NCI-H2196 (cell line): ENCODE measurements around the gene TUBB1.
"Not testable (repeated sequence)": the region's sequence is repeated elsewhere in the genome, so short reads cannot be mapped to it uniquely, and the experiment has no call there.

Experiments
- DNase-seq: peaks from one replicate; lab custom pipeline; 2025; ENCODE audit not compliant: unreplicated experiment; lab: John Stamatoyannopoulos, UW

TUBB1 gene

GRCh38 chr20:59005523-59006166, 13.6 kb upstream of the TUBB1 start:
- no peak for DNase-seq

GRCh38 chr20:59006167-59006863, 12.9 kb upstream of the TUBB1 start:
- DNase-seq = no peak

GRCh38 chr20:59006864-59007664, 12.2 kb upstream of the TUBB1 start, which contains the start of gene CTSZ:
Gene CTSZ (minus strand): TSS chr20:59007254. CDS start chr20:59007128, 126 bp downstream.
- DNase-seq = no peak

GRCh38 chr20:59007665-59008511, 11.3 kb upstream of the TUBB1 start:
- no peak for DNase-seq

- no peak for DNase-seq
Measured at GRCh38 chr20:59008715-59009336, 10.4 kb upstream of the TUBB1 start.

GRCh38 chr20:59010321-59010994, 8.8 kb upstream of the TUBB1 start:
- peak; percentile 25 for DNase-seq

GRCh38 chr20:59010995-59011873, 8.0 kb upstream of the TUBB1 start:
- no peak for DNase-seq

- DNase-seq = not testable (repeated sequence)
Measured at GRCh38 chr20:59011874-59012157, 7.4 kb upstream of the TUBB1 start.

- DNase-seq = no peak
Measured at GRCh38 chr20:59013031-59013951, 5.9 kb upstream of the TUBB1 start.

- DNase-seq = no peak
Measured at GRCh38 chr20:59013959-59014608, 5.1 kb upstream of the TUBB1 start.

- DNase-seq = no peak
Measured at GRCh38 chr20:59014680-59015389, 4.4 kb upstream of the TUBB1 start.

- DNase-seq = no peak
Measured at GRCh38 chr20:59015411-59015810, 3.8 kb upstream of the TUBB1 start.

GRCh38 chr20:59015812-59016711, 3.2 kb upstream of the TUBB1 start:
- no peak for DNase-seq

GRCh38 chr20:59016795-59017492, 2.3 kb upstream of the TUBB1 start:
- DNase-seq = no peak

- no peak for DNase-seq
Measured at GRCh38 chr20:59017493-59018231, 1.6 kb upstream of the TUBB1 start.
